Measurements from ENCODE around the gene DNAJC10. TPM values are rescaled to one million over a fixed set of nuclear protein-coding genes. Genes with fewer than 3 reads are reported as not detected.
"Not testable (repeated sequence)": the region's sequence is repeated elsewhere in the genome, so short reads cannot be mapped to it uniquely, and the experiment has no call there.

The DNAJC10 gene
- total RNA-seq, 1 donor: 116 TPM

GRCh38 chr2:182724656-182725055, 8.6 kb downstream of the DNAJC10 start:
- TF ChIP-seq CTCF (IDR thresholded peaks at IDR 0.05; ENCODE audit: insufficient read depth, low read depth, low read length): no peak
- no peak overlapping the region for H3K4me3 ChIP-seq (ENCODE audit: low read depth, low read length)
- no peak for DNase-seq (ENCODE audit: low read depth)

- TF ChIP-seq CTCF (IDR thresholded peaks at IDR 0.05; ENCODE audit: insufficient read depth, low read depth, low read length): no peak
- no peak overlapping the region for H3K4me3 ChIP-seq (ENCODE audit: low read depth, low read length)
- DNase-seq (ENCODE audit: low read depth): no peak
These were observed 10.4 kb downstream of the DNAJC10 start for GRCh38 chr2:182726473-182726872.

- no peak overlapping the region for H3K4me3 ChIP-seq (ENCODE audit: low read depth, low read length)
- no peak for DNase-seq (ENCODE audit: low read depth)
- no peak for TF ChIP-seq CTCF (IDR thresholded peaks at IDR 0.05; ENCODE audit: insufficient read depth, low read depth, low read length)
These were observed 12.0 kb downstream of the DNAJC10 start for GRCh38 chr2:182728014-182728413.

GRCh38 chr2:182729710-182730339, 13.8 kb downstream of the DNAJC10 start:
- no peak for TF ChIP-seq CTCF (IDR thresholded peaks at IDR 0.05; ENCODE audit: insufficient read depth, low read depth, low read length)
- no peak for DNase-seq (ENCODE audit: low read depth)
- H3K4me3 ChIP-seq (ENCODE audit: low read depth, low read length): no peak overlapping the region

- DNase-seq (ENCODE audit: low read depth): no peak
- no peak overlapping the region for H3K4me3 ChIP-seq (ENCODE audit: low read depth, low read length)
- no peak for TF ChIP-seq CTCF (IDR thresholded peaks at IDR 0.05; ENCODE audit: insufficient read depth, low read depth, low read length)
These were observed 14.4 kb downstream of the DNAJC10 start for GRCh38 chr2:182730486-182730885.

GRCh38 chr2:182732736-182733135, 16.7 kb downstream of the DNAJC10 start:
- DNase-seq (ENCODE audit: low read depth): no peak
- no peak for TF ChIP-seq CTCF (IDR thresholded peaks at IDR 0.05; ENCODE audit: insufficient read depth, low read depth, low read length)
- H3K4me3 ChIP-seq (ENCODE audit: low read depth, low read length): no peak overlapping the region

- no peak for TF ChIP-seq CTCF (IDR thresholded peaks at IDR 0.05; ENCODE audit: insufficient read depth, low read depth, low read length)
- DNase-seq (ENCODE audit: low read depth): no peak
- H3K4me3 ChIP-seq (ENCODE audit: low read depth, low read length): no peak overlapping the region
These were observed 17.5 kb downstream of the DNAJC10 start for GRCh38 chr2:182733572-182733971.

GRCh38 chr2:182736856-182737255, 20.8 kb downstream of the DNAJC10 start:
- DNase-seq (ENCODE audit: low read depth); H3K4me3 ChIP-seq (ENCODE audit: low read depth, low read length): not testable (repeated sequence)

Measured in fibroblast of villous mesenchyme (primary cell).